Fibroblast of skin of scalp (primary cell): ENCODE results near the gene FOXJ3.

ENCODE experiments used
- DNase-seq: peaks from one replicate; pipeline ENCODE4 v3.0.0-alpha.2; 2013

The FOXJ3 gene

DNA sequence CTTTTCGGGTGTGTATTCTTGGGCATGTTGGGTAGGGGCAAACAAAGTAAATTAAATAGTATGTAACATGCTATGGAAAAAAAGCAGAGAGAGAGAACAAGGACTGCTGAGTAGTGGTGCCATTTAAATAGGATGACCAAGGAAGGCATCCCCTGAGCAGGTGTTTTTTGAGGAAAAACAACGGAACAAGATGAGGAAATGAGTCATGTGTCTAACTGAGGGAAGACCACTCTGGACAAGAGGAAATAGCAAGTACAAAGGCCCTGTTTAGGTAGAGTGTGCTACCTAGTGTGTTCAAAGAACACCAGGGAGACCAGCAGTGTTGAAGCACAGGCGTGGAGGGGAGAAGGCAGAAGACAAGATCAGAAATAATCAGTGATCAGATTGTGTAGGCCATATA is 150.4 kb downstream of the FOXJ3 start:
- DNase-seq, result no peak

DNA sequence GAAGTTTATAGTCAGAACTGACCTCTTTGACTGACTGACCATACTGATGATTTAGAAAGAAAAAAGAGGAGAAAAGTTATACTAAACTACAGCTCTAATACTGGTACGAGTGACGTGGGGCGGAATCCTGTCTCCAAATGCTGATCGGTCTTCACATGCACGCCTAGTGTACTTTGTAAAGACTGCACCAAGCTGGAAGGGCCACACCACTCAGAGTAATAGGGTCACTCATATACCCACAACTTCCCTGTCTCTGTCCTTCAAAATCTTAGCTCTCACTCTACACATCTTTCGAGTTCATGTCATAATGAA is 151.1 kb downstream of the FOXJ3 start:
- DNase-seq, result no peak

- DNase-seq, result no peak
Observed at GRCh38 chr1:42183210-42183956, 151.7 kb downstream of the FOXJ3 start.

GRCh38 chr1:42181687-42182086 is 153.3 kb downstream of the FOXJ3 start:
- DNase-seq, result no peak

DNA sequence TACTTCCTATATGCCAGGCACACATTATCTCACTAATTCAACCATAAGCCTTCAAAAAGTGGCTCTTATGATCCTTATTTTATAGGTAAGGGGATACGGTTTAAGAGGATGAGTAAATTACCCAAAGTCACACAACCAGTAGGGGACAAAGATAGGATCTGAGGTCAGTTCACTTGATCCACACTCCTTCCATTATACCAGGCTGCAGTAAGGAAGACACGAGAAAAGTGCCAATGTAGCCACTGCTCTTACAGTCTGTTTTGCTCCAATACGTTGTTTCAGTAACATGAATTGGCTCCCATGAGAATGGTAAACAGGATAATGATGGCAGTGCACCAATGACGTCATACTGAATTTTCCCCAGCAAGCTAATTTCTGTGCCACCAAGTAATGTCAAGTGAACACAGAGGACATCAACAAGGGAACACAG is 155.1 kb downstream of the FOXJ3 start:
- no peak for DNase-seq

DNA sequence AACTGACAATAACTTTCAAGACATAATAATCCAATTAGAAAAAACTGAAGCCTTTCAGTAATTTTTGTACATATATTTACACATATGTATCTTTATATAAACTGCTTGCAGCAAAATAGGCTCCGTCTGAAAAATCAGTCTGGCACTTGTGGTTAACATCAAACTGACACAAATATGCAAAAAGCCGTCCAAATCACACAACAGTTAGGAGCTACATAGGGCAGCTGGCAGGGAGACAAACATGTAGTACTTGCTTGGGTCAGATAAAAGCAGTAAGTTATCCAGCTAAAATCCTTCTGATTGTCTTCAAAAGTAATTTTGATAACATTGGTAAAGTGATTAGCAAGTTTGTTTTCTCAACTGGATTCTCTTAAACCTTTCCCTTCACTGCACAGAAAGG is 155.8 kb downstream of the FOXJ3 start:
- peak; percentile 77 for DNase-seq

GRCh38 chr1:42178249-42178648 is 156.8 kb downstream of the FOXJ3 start:
- DNase-seq, result peak; percentile 7

DNA sequence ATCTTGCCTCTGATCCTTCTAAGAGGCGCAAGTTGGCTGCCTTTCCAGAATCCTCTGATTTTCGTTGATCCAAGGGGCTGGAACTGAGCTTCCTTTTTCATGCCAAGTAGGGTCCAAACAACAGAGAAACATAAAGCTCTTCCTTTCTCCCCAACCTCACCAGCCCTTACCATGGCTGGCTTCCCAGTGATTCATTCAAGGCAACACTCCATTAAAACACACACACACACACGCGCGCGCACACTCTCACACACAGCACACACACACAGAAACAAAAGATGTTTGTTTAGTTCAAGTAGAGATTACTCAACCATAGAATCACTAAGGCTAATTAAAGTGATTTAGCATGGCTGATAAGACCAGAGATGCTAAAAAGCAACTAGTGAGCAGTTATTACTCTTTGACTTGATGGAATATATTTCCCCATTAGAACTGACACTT is 157.5 kb downstream of the FOXJ3 start:
- DNase-seq, result peak; percentile 74

- peak; percentile 21 for DNase-seq
Observed at GRCh38 chr1:42176902-42177519, 158.0 kb downstream of the FOXJ3 start.

GRCh38 chr1:42175314-42176054 is 159.6 kb downstream of the FOXJ3 start:
- DNase-seq, result no peak

DNA sequence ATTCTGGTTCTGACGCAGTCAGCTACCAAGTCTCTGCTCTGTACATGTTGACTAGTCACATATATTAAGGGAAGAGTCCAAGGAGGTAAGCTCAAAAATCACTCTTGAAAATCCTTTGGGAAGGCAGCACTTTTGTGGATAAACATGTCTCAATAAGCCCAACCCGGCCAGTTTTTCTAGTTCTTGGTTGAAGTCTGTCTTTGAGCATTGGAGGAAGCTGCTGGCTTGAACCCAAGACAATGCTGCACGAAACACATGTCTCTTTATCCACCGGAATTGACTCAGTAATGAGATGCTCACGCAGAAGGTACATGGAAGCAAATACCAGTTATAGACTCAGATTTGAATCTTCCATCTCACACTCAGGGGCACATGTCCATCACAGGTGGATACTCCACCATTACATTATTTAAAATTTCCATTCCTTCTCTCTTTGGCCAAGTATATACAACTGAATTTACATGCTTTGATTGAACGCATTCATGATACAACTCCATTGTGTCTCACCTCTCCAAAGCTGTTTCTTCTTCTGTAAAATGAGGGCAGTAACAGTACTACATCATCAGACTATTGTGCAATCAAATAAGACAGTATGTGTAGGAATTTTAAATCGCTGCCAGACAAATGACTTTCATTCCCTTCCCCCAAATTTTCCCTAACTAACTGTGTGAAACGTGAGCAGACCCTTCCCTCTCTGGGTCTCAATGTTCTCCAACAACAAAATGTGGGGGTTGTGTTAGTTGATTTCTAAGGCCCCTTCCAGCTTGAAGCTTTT is 160.9 kb downstream of the FOXJ3 start:
- DNase-seq, result peak; percentile 44

- peak; percentile 45 for DNase-seq
Observed at GRCh38 chr1:42173155-42173933, 161.7 kb downstream of the FOXJ3 start.

- DNase-seq, result no peak
Observed at GRCh38 chr1:42172381-42173133, 162.5 kb downstream of the FOXJ3 start.

DNA sequence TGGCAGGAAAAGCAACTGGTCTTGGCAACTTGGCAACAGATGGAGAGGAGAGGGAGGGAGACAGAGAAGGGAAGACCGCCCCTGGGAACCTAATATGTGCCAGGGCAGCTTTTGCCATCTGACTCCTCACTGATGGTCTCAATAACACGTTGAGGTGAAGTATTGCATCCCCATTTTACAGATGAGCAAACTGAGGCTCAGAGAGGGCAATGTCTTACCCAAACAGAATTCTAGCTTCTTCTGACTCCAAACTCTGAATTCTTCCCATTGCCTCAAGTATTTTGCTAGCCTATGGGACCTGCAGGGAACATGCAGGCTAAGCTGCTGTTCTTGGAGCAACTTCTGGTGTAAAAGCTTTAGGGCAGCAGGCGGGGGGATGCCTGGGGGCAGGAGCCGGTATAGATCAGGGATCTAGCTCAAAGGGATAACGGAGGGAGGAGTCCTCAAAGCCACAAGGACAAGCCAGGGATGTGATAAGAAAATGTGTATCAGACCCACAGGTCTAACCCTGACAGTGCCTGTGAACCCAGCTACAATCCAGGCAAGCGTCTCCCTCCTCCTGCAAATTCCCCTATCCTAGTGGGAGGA is 163.3 kb downstream of the FOXJ3 start:
- DNase-seq, result no peak

GRCh38 chr1:42170779-42171621 is 164.0 kb downstream of the FOXJ3 start:
- DNase-seq, result no peak

GRCh38 chr1:42168763-42169162 is 166.3 kb downstream of the FOXJ3 start:
- no peak for DNase-seq

DNA sequence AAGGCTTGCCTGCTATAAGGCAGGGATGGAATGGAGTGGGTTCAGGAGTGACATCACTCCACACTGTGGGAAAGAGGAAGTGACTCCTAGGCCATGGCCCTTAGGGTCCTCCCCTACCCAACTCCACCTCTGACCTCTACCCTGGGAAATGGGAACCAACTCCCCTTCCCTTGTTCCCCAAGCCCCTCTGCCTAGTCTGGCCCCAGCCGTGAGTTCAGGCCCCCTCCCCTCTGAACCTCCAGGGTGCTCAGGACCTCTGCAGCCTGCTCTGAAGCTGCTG is 166.7 kb downstream of the FOXJ3 start:
- DNase-seq, result no peak

DNA sequence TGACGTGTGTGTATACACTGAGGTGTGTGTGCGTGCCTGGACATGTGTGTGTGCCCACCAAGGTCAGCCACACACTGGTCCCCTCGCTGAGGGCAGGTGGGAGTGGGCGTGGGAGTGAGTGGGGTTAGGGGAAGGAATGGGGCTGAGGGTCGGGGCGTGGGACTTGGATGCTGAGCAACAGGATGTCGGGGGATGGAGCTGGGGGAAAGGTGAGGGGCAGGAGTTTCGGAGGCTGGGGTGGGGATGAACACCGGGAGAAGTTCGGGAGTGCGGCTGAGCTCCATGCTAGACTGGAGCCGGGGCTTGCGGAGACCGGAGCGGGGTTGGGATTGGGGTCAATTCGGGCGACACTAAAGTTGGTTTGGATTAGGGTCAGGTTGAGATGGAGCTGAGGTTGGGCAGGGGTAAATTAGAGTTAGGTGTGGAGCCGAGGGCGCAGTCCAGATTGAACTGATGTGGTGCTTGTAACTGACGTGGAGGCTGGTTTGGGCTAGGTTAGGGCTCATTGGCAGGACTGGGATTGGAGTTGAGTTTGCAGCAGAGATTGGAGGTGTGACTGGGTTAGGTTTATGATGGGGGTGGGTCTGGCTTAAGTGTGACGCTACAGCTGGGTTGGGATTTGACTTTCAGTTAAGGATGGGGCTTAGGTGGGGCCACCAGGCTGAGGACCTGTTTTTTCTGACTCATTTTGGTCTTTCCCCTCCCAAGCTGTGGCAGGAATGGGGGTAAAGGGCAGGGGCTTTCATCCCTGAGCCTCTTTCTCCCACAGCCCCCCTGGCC is 167.2 kb downstream of the FOXJ3 start:
- no peak for DNase-seq

- peak; percentile 74 for DNase-seq
Observed at GRCh38 chr1:42165511-42166210, 169.4 kb downstream of the FOXJ3 start.
